ENCODE measurements around the gene ADNP.

ADNP gene

GRCh38 chr20:50932691-50933280 lies 1.5 kb upstream of the ADNP start:
- H3K27me3 ChIP-seq (ENCODE audit: control insufficient read depth in 5 of 5, insufficient read depth in 4 of 5, low read length in 5 of 5), result no peaks in the 10 kb centered on the region
- H3K4me3 ChIP-seq (ENCODE audit: low read depth in 1 of 5, low read length in 5 of 5), result no peak overlapping the region
- no peak overlapping the region for H3K27ac ChIP-seq (ENCODE audit: low read depth, low read length)
- peak overlapping the region in 1 of 5 donors; percentile 15 for H3K9ac ChIP-seq (ENCODE audit: low read length in 5 of 5)
- H3K36me3 ChIP-seq (ENCODE audit: control insufficient read depth in 5 of 5, insufficient read depth in 5 of 5, low read length in 5 of 5), result peaks cover 22 to 35% (median 29%) of the 10 kb centered on the region in 5 donors
- peaks cover 4 to 29% (median 25%) of the 10 kb centered on the region in 5 donors for H3K4me1 ChIP-seq (ENCODE audit: control insufficient read depth in 5 of 5, insufficient read depth in 5 of 5, low read length in 5 of 5)
- H3K9me3 ChIP-seq (ENCODE audit: control insufficient read depth in 5 of 5, low read length in 5 of 5), result no peaks in the 10 kb centered on the region

GRCh38 chr20:50932016-50932485 lies 814 bp upstream of the ADNP start:
- Histone ChIP-seq H3K9me3 (ENCODE audit: control insufficient read depth in 5 of 5, low read length in 5 of 5) (no peaks in the 10 kb centered on the region), H3K4me3 (ENCODE audit: low read depth in 1 of 5, low read length in 5 of 5) (peak overlapping the region; percentile 53 to 84 (median 64)), H3K36me3 (ENCODE audit: control insufficient read depth in 5 of 5, insufficient read depth in 5 of 5, low read length in 5 of 5) (peaks cover 20 to 34% (median 28%) of the 10 kb centered on the region in 5 donors), H3K27ac (ENCODE audit: low read depth, low read length) (peak overlapping the region; percentile 97), H3K27me3 (ENCODE audit: control insufficient read depth in 5 of 5, insufficient read depth in 4 of 5, low read length in 5 of 5) (no peaks in the 10 kb centered on the region), H3K9ac (ENCODE audit: low read length in 5 of 5) (peak overlapping the region; percentile 49 to 98 (median 85)), H3K4me1 (ENCODE audit: control insufficient read depth in 5 of 5, insufficient read depth in 5 of 5, low read length in 5 of 5) (peaks cover 4 to 29% (median 26%) of the 10 kb centered on the region in 5 donors)

DNA sequence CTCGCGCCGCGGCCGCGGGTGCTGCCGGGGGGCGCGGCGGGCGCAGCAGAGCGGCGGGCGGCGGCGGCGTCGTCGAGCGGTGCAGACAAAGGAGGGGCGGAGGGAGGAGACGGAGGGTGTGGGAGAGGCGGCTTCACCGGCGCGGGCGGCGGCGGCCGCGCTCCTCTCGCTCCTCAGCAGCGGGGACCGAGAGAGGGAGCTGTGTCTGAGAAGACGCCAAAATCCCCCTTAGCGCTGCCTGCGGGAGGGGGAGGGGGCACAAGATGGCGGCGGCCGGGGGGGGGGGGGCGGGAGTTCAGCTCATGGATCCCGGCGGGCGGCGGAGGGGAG lies 296 bp downstream of the ADNP start:
- H3K36me3 ChIP-seq (ENCODE audit: control insufficient read depth in 5 of 5, insufficient read depth in 5 of 5, low read length in 5 of 5), result peaks cover 14 to 24% (median 20%) of the 10 kb centered on the region in 5 donors

DNA sequence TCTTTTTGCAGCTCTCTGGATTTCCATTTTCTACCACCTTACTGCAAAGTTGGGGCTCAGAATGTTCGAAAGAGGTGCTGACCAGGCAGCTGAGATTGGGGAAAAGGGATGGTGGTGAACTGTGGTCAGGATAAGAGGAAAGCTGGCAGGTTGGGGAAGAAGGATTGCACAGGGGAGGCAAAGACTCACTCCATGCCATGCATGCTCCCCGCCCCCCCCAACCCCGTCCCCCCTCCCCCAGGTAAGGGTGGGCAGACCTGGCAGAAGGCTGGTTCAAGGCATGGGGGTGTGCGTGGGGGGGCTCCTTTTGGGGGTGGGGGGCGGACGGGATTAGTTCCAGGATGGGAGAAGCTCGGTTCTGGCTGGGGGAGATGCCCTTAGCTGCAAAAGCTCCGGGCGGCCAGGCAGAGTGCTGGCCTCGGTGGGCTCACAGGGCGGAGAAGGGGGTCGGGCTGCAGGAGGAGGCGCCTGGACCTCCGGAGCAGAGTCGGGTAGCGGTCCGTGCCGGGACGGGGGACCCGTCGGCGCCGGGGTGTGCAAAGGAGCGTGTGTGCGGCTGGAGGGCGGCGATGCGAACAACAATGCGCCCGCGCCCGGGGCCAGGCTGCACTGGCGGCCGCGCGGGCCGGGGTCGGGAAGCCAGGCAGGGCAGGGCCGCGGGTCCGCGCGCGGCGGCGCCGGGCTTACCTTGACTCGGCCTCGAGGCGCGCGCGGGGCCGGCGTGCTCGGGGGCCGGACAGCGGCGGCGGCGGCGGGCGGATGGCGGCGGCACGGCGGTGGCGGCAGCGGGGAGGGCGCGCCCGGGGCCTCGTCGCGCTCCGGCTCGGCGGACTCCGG lies 880 bp downstream of the ADNP start:
- Histone ChIP-seq H3K4me3 (ENCODE audit: low read depth in 1 of 5, low read length in 5 of 5) (peak overlapping the region; percentile 77 to 86 (median 84)), H3K9ac (ENCODE audit: low read length in 5 of 5) (peak overlapping the region in 4 of 5 donors; percentile 66 to 86 (median 78)), H3K27ac (ENCODE audit: low read depth, low read length) (peak overlapping the region; percentile 90), H3K4me1 (ENCODE audit: control insufficient read depth in 5 of 5, insufficient read depth in 5 of 5, low read length in 5 of 5) (peaks cover 4 to 34% (median 31%) of the 10 kb centered on the region in 5 donors), H3K36me3 (ENCODE audit: control insufficient read depth in 5 of 5, insufficient read depth in 5 of 5, low read length in 5 of 5) (peaks cover 8 to 19% (median 14%) of the 10 kb centered on the region in 5 donors), H3K9me3 (ENCODE audit: control insufficient read depth in 5 of 5, low read length in 5 of 5) (no peaks in the 10 kb centered on the region), H3K27me3 (ENCODE audit: control insufficient read depth in 5 of 5, insufficient read depth in 4 of 5, low read length in 5 of 5) (no peaks in the 10 kb centered on the region)

More for the DNA sequence above, 296 bp downstream of the ADNP start:
- H3K9me3 ChIP-seq (ENCODE audit: control insufficient read depth in 5 of 5, low read length in 5 of 5), result no peaks in the 10 kb centered on the region
- peak overlapping the region; percentile 97 for H3K27ac ChIP-seq (ENCODE audit: low read depth, low read length)
- peak overlapping the region in 3 of 5 donors; percentile 85 to 98 (median 90) for H3K9ac ChIP-seq (ENCODE audit: low read length in 5 of 5)
- peak overlapping the region; percentile 47 to 84 (median 73) for H3K4me3 ChIP-seq (ENCODE audit: low read depth in 1 of 5, low read length in 5 of 5)
- H3K27me3 ChIP-seq (ENCODE audit: control insufficient read depth in 5 of 5, insufficient read depth in 4 of 5, low read length in 5 of 5), result no peaks in the 10 kb centered on the region
- H3K4me1 ChIP-seq (ENCODE audit: control insufficient read depth in 5 of 5, insufficient read depth in 5 of 5, low read length in 5 of 5), result peaks cover 4 to 33% (median 28%) of the 10 kb centered on the region in 5 donors

GRCh38 chr20:50929299-50930138 lies 1.7 kb downstream of the ADNP start:
- Histone ChIP-seq H3K4me1 (ENCODE audit: control insufficient read depth in 5 of 5, insufficient read depth in 5 of 5, low read length in 5 of 5) (peaks cover 4 to 37% (median 32%) of the 10 kb centered on the region in 5 donors), H3K36me3 (ENCODE audit: control insufficient read depth in 5 of 5, insufficient read depth in 5 of 5, low read length in 5 of 5) (peaks cover 3 to 13% (median 8%) of the 10 kb centered on the region in 5 donors), H3K27ac (ENCODE audit: low read depth, low read length) (peak overlapping the region; percentile 90), H3K9me3 (ENCODE audit: control insufficient read depth in 5 of 5, low read length in 5 of 5) (no peaks in the 10 kb centered on the region), H3K27me3 (ENCODE audit: control insufficient read depth in 5 of 5, insufficient read depth in 4 of 5, low read length in 5 of 5) (no peaks in the 10 kb centered on the region), H3K4me3 (ENCODE audit: low read depth in 1 of 5, low read length in 5 of 5) (peak overlapping the region; percentile 68 to 86 (median 84)), H3K9ac (ENCODE audit: low read length in 5 of 5) (peak overlapping the region; percentile 31 to 80 (median 55))

DNA sequence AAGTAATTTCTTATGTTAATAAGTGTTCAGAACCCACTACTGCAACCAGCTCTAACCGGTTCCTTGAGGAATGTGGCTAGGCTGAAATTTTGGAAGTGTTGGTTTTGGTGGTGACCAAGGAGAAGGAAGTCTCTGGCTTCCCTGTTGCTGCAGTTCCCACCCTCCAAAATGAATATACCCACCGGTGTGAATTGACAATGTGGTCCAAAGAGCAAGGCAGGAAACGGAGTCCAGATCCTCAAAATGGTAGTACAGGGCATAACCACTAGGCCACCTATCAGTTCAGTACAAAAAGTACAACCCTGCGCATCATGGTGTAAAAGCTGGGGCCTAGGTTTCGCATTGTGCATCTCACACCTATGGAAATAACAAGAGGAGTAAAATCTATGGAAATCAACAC lies 2.8 kb downstream of the ADNP start:
- Histone ChIP-seq H3K27ac (ENCODE audit: low read depth, low read length) (peak overlapping the region; percentile 90), H3K4me1 (ENCODE audit: control insufficient read depth in 5 of 5, insufficient read depth in 5 of 5, low read length in 5 of 5) (peaks cover 4 to 47% (median 37%) of the 10 kb centered on the region in 5 donors), H3K36me3 (ENCODE audit: control insufficient read depth in 5 of 5, insufficient read depth in 5 of 5, low read length in 5 of 5) (peaks cover 0 to 6% (median 2%) of the 10 kb centered on the region in 5 donors), H3K9me3 (ENCODE audit: control insufficient read depth in 5 of 5, low read length in 5 of 5) (no peaks in the 10 kb centered on the region), H3K9ac (ENCODE audit: low read length in 5 of 5) (no peak overlapping the region), H3K27me3 (ENCODE audit: control insufficient read depth in 5 of 5, insufficient read depth in 4 of 5, low read length in 5 of 5) (no peaks in the 10 kb centered on the region), H3K4me3 (ENCODE audit: low read depth in 1 of 5, low read length in 5 of 5) (peak overlapping the region in 1 of 5 donors; percentile 7)

- Histone ChIP-seq H3K4me3 (ENCODE audit: low read depth in 1 of 5, low read length in 5 of 5) (no peak overlapping the region), H3K36me3 (ENCODE audit: control insufficient read depth in 5 of 5, insufficient read depth in 5 of 5, low read length in 5 of 5) (peaks cover 0 to 6% (median 0%) of the 10 kb centered on the region in 5 donors), H3K9ac (ENCODE audit: low read length in 5 of 5) (no peak overlapping the region), H3K27ac (ENCODE audit: low read depth, low read length) (no peak overlapping the region), H3K4me1 (ENCODE audit: control insufficient read depth in 5 of 5, insufficient read depth in 5 of 5, low read length in 5 of 5) (peaks cover 4 to 52% (median 35%) of the 10 kb centered on the region in 5 donors), H3K27me3 (ENCODE audit: control insufficient read depth in 5 of 5, insufficient read depth in 4 of 5, low read length in 5 of 5) (no peaks in the 10 kb centered on the region), H3K9me3 (ENCODE audit: control insufficient read depth in 5 of 5, low read length in 5 of 5) (no peaks in the 10 kb centered on the region)
These were observed 4.7 kb downstream of the ADNP start for GRCh38 chr20:50926530-50926929.

- Histone ChIP-seq H3K4me1 (ENCODE audit: control insufficient read depth in 5 of 5, insufficient read depth in 5 of 5, low read length in 5 of 5) (peaks cover 4 to 48% (median 28%) of the 10 kb centered on the region in 5 donors), H3K27ac (ENCODE audit: low read depth, low read length) (no peak overlapping the region), H3K36me3 (ENCODE audit: control insufficient read depth in 5 of 5, insufficient read depth in 5 of 5, low read length in 5 of 5) (peaks cover 0 to 6% (median 0%) of the 10 kb centered on the region in 5 donors)
These were observed 6.8 kb downstream of the ADNP start for GRCh38 chr20:50924261-50924920.

DNA sequence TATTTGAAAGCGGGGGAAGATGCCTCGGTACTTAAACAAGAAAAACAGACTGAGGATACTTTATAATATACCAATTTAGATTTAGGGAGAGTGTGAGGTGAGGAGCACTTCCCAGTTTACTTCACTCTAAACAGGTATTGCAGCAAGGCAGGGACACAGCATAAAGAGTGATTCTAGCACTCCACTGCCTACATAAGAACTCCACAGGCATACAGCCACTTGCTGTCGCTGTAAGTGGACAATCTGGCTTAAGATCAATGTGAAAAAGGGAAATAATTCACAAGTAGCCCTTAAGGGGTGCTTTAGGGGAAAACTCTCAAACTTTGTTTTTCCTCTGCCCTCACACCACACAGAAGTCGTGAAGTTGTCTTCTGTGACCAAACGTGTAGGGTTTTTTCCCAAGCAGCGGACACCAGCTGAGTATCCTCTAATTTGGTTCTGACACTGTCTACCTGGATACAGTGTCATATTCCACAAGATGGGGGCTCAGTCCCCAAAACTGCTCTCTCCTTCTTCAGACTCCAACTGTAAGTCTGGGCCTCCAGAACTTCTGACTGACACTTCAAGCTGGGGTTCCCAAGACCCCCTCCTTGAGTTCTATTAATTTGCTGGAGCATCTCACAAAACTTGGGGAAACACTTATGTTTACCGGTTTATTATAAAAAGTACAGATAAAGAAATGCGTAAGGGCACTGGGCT lies 9.3 kb downstream of the ADNP start:
- peaks cover 0 to 42% (median 28%) of the 10 kb centered on the region in 5 donors for H3K4me1 ChIP-seq (ENCODE audit: control insufficient read depth in 5 of 5, insufficient read depth in 5 of 5, low read length in 5 of 5)
- no peak overlapping the region for H3K27ac ChIP-seq (ENCODE audit: low read depth, low read length)
- H3K27me3 ChIP-seq (ENCODE audit: control insufficient read depth in 5 of 5, insufficient read depth in 4 of 5, low read length in 5 of 5), result no peaks in the 10 kb centered on the region
- peaks cover 0 to 3% (median 0%) of the 10 kb centered on the region in 5 donors for H3K36me3 ChIP-seq (ENCODE audit: control insufficient read depth in 5 of 5, insufficient read depth in 5 of 5, low read length in 5 of 5)
- no peak overlapping the region for H3K4me3 ChIP-seq (ENCODE audit: low read depth in 1 of 5, low read length in 5 of 5)
- H3K9me3 ChIP-seq (ENCODE audit: control insufficient read depth in 5 of 5, low read length in 5 of 5), result no peaks in the 10 kb centered on the region
- peak overlapping the region in 1 of 5 donors; percentile 51 for H3K9ac ChIP-seq (ENCODE audit: low read length in 5 of 5)

More at GRCh38 chr20:50924261-50924920, 6.8 kb downstream of the ADNP start:
- Histone ChIP-seq H3K27me3 (ENCODE audit: control insufficient read depth in 5 of 5, insufficient read depth in 4 of 5, low read length in 5 of 5) (no peaks in the 10 kb centered on the region), H3K4me3 (ENCODE audit: low read depth in 1 of 5, low read length in 5 of 5) (no peak overlapping the region), H3K9me3 (ENCODE audit: control insufficient read depth in 5 of 5, low read length in 5 of 5) (no peaks in the 10 kb centered on the region), H3K9ac (ENCODE audit: low read length in 5 of 5) (peak overlapping the region in 1 of 5 donors; percentile 20)
